MM.1S (cell line): ENCODE results near the gene S100A11.

Experiments
- DNase-seq: peaks from one replicate; pipeline ENCODE4 v3.0.0-alpha.2; 2015
- H2AFZ ChIP-seq: fragments of 300-600 bp; sonication (generic); 2 replicates; pipeline ENCODE4 v1.6.0; 2016; ENCODE audit warnings: antibody characterized with exemption, low read length
- H3F3A ChIP-seq: fragments of 300-600 bp; sonication (generic); 2 replicates; pipeline ENCODE4 v1.6.1; 2016; ENCODE audit warnings: mild to moderate bottlenecking, antibody characterized with exemption, low read length, moderate library complexity, mixed read lengths; ENCODE audit not compliant: insufficient read depth
- H3K27ac ChIP-seq: fragments of 300-600 bp; sonication (generic); 2 replicates; pipeline ENCODE4 v1.5.1; 2016; ENCODE audit warnings: mild to moderate bottlenecking, low read length
- H3K27me3 ChIP-seq: fragments of 300-600 bp; sonication (generic); replicated peaks from 2 replicates; pipeline ENCODE4 v1.6.0; 2016; ENCODE audit warnings: low read length; ENCODE audit not compliant: insufficient read depth
- H3K36me3 ChIP-seq: fragments of 300-600 bp; sonication (generic); replicated peaks from 2 replicates; pipeline ENCODE4 v1.6.1; 2016; ENCODE audit warnings: mild to moderate bottlenecking, low read length, mixed read lengths; ENCODE audit not compliant: insufficient read depth
- H3K4me1 ChIP-seq: fragments of 300-600 bp; sonication (generic); 2 replicates; pipeline ENCODE4 v1.6.1; 2016; ENCODE audit warnings: low read length, mixed read lengths
- H3K4me2 ChIP-seq: fragments of 300-600 bp; sonication (generic); 2 replicates; pipeline ENCODE4 v1.6.0; 2016; ENCODE audit warnings: low read depth, low read length
- H3K4me3 ChIP-seq: fragments of 300-600 bp; sonication (generic); 2 replicates; pipeline ENCODE4 v1.5.1; 2016; ENCODE audit warnings: low read length, mixed read lengths
- H3K79me2 ChIP-seq: fragments of 300-600 bp; sonication (generic); 2 replicates; pipeline ENCODE4 v1.6.1; 2016; ENCODE audit warnings: mixed run types, low read length, mixed read lengths
- H3K9ac ChIP-seq: fragments of 300-600 bp; sonication (generic); 2 replicates; pipeline ENCODE4 v1.6.1; 2016; ENCODE audit warnings: low read length, mixed read lengths
- H3K9me2 ChIP-seq: fragments of 300-600 bp; sonication (generic); replicated peaks from 2 replicates; pipeline ENCODE4 v1.6.1; 2016; ENCODE audit warnings: mild to moderate bottlenecking, low read length, mixed read lengths; ENCODE audit not compliant: insufficient read depth
- H3K9me3 ChIP-seq: fragments of 300-600 bp; sonication (generic); replicated peaks from 2 replicates; pipeline ENCODE4 v1.6.1; 2016; ENCODE audit warnings: mild to moderate bottlenecking, low read length, mixed read lengths; ENCODE audit not compliant: insufficient read depth
- H4K20me1 ChIP-seq: fragments of 300-600 bp; sonication (generic); 2 replicates; pipeline ENCODE4 v1.6.1; 2016; ENCODE audit warnings: mild to moderate bottlenecking, low read length, moderate library complexity, mixed read lengths; ENCODE audit not compliant: insufficient read depth
- EZH2 ChIP-seq: fragments of 300-600 bp; sonication (generic); optimal IDR thresholded peaks from 2 replicates; pipeline ENCODE3; 2017; ENCODE audit warnings: low read depth, mild to moderate bottlenecking, antibody characterized with exemption, low read length, mixed read lengths
- EZH2phosphoT487 ChIP-seq: fragments of 300-600 bp; sonication (generic); IDR thresholded peaks from 2 replicates; pipeline ENCODE4 v1.6.1; 2018; ENCODE audit warnings: antibody characterized with exemption, low read length
- TF ChIP-seq, protein P1 (sequence below): fragments of 300-600 bp; sonication (generic); IDR thresholded peaks from 2 replicates; pipeline ENCODE4 v1.5.1; 2016; ENCODE audit warnings: antibody characterized with exemption, low read length, mixed read lengths

Gene S100A11

GRCh38 chr1:152005360-152005912, 31.4 kb downstream of the S100A11 start:
- Histone ChIP-seq H3K79me2 (no peaks in the 10 kb centered on the region), H3K27me3 (no peaks in the 10 kb centered on the region), H3K9me3 (no peaks in the 10 kb centered on the region), H3K4me1 (no peaks in the 10 kb centered on the region), H3K27ac (no peak overlapping the region), H4K20me1 (no peaks in the 10 kb centered on the region), H3K9me2 (no peaks in the 10 kb centered on the region), H3K36me3 (no peaks in the 10 kb centered on the region), H3F3A (no peaks in the 10 kb centered on the region), H3K4me3 (no peak overlapping the region), H3K4me2 (no peak overlapping the region), H3K9ac (no peak overlapping the region), H2AFZ (no peak overlapping the region)
- TF ChIP-seq EZH2phosphoT487 (no peak), EZH2 (no peak)
- TF ChIP-seq, protein P1, sequence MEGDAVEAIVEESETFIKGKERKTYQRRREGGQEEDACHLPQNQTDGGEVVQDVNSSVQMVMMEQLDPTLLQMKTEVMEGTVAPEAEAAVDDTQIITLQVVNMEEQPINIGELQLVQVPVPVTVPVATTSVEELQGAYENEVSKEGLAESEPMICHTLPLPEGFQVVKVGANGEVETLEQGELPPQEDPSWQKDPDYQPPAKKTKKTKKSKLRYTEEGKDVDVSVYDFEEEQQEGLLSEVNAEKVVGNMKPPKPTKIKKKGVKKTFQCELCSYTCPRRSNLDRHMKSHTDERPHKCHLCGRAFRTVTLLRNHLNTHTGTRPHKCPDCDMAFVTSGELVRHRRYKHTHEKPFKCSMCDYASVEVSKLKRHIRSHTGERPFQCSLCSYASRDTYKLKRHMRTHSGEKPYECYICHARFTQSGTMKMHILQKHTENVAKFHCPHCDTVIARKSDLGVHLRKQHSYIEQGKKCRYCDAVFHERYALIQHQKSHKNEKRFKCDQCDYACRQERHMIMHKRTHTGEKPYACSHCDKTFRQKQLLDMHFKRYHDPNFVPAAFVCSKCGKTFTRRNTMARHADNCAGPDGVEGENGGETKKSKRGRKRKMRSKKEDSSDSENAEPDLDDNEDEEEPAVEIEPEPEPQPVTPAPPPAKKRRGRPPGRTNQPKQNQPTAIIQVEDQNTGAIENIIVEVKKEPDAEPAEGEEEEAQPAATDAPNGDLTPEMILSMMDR = no peak
- DNase-seq = no peak

- TF ChIP-seq, protein P1 = no peak
- no peak for TF ChIP-seq EZH2phosphoT487
- TF ChIP-seq EZH2 = no peak
- no peak for DNase-seq
- H2AFZ ChIP-seq = no peak overlapping the region
- H3K9ac ChIP-seq = no peak overlapping the region
- no peaks in the 10 kb centered on the region for H3K4me1 ChIP-seq
- no peaks in the 10 kb centered on the region for H3K79me2 ChIP-seq
- no peak overlapping the region for H3K4me3 ChIP-seq
- no peaks in the 10 kb centered on the region for H4K20me1 ChIP-seq
- H3K4me2 ChIP-seq = no peak overlapping the region
- H3K27me3 ChIP-seq = no peaks in the 10 kb centered on the region
- no peaks in the 10 kb centered on the region for H3K9me2 ChIP-seq
- no peaks in the 10 kb centered on the region for H3K36me3 ChIP-seq
- H3K27ac ChIP-seq = no peak overlapping the region
- H3F3A ChIP-seq = no peaks in the 10 kb centered on the region
- no peaks in the 10 kb centered on the region for H3K9me3 ChIP-seq
Observed at GRCh38 chr1:152003846-152004442, 32.9 kb downstream of the S100A11 start.

GRCh38 chr1:152002960-152003359, 33.8 kb downstream of the S100A11 start:
- TF ChIP-seq EZH2phosphoT487 (no peak), EZH2 (no peak)
- TF ChIP-seq, protein P1 = no peak
- H3K4me3 ChIP-seq = no peak overlapping the region
- H4K20me1 ChIP-seq = no peaks in the 10 kb centered on the region
- no peaks in the 10 kb centered on the region for H3K27me3 ChIP-seq
- no peaks in the 10 kb centered on the region for H3K36me3 ChIP-seq
- no peaks in the 10 kb centered on the region for H3K4me1 ChIP-seq
- no peaks in the 10 kb centered on the region for H3K9me3 ChIP-seq
- H2AFZ ChIP-seq = no peak overlapping the region
- H3K79me2 ChIP-seq = no peaks in the 10 kb centered on the region
- no peak overlapping the region for H3K27ac ChIP-seq
- no peaks in the 10 kb centered on the region for H3K9me2 ChIP-seq
- H3K9ac ChIP-seq = no peak overlapping the region
- H3K4me2 ChIP-seq = no peak overlapping the region
- H3F3A ChIP-seq = no peaks in the 10 kb centered on the region
- no peak for DNase-seq
